Mucosa of descending colon (tissue), 3 donors: ENCODE measurements around the gene CAMKMT. TPM values are rescaled to one million over a fixed set of nuclear protein-coding genes. Genes with fewer than 3 reads are reported as not detected.
A peak's percentile ranks its signal among the peaks of the same experiment; 100 is the strongest.

Experiments used
- ATAC-seq: fragments of 200-7000 bp; cut with Tn5 transposase; one replicate; pipeline ENCODE4 v1.9.1; 2020; ENCODE audit warnings: mild to moderate bottlenecking, moderate library complexity
- DNase-seq, 3 donors: peaks; one replicate each; pipeline ENCODE4 v3.0.0-alpha.2; 2020
- H3K36me3 ChIP-seq: fragments of 200-600 bp; one replicate; pipeline ENCODE4 v1.8.0; 2021; ENCODE audit warnings: low read depth, mild to moderate bottlenecking
- H3K4me1 ChIP-seq: fragments of 200-600 bp; one replicate; pipeline ENCODE4 v1.8.0; 2021; ENCODE audit warnings: low read depth, mild to moderate bottlenecking
- H3K4me3 ChIP-seq: fragments of 200-600 bp; one replicate; pipeline ENCODE4 v1.8.0; 2021; ENCODE audit warnings: mild to moderate bottlenecking
- H3K9me3 ChIP-seq: fragments of 200-600 bp; one replicate; pipeline ENCODE4 v1.8.0; 2021; ENCODE audit warnings: mild to moderate bottlenecking
- intact Hi-C, 2 donors: fragments of 100-400 bp; cut with DNase I in 1 of 2; cut with micrococcal nuclease in 1 of 2; formaldehyde crosslinking; loops; one replicate each; pipeline versions ENCODE4 v1.11.0 to v1.11.1; 2022; cut with DNase I, micrococcal nuclease
- total RNA-seq, 3 donors: library from RNA; stranded (reverse); fragmentation: NEBNext Ultra II Directional in 2 of 3; extraction: Animal tissue kit (Norgen Biotek cat#: 25700) in 2 of 3; gene quantifications; one replicate each; pipeline versions ENCODE4 v1.2.1 to v1.2.4, GENCODE V29; 2021 to 2023
- TF ChIP-seq, protein P1 (sequence below): fragments of 200-600 bp; IDR thresholded peaks from one replicate; pipeline ENCODE4 v1.8.0; 2022; ENCODE audit warnings: antibody characterized with exemption, mild to moderate bottlenecking
- donor health status: DM: no; HTN: no; CAD: no; lungs with moderate emphysema.
- donor health status: DM: no; HTN: no; CAD: no.
- donor health status: DM: no; HTN: yes; CAD: no.

CAMKMT gene
- total RNA-seq, 3 donors from 2014 or later, result 13.2 to 16.0 (median 14.1) TPM

DNA sequence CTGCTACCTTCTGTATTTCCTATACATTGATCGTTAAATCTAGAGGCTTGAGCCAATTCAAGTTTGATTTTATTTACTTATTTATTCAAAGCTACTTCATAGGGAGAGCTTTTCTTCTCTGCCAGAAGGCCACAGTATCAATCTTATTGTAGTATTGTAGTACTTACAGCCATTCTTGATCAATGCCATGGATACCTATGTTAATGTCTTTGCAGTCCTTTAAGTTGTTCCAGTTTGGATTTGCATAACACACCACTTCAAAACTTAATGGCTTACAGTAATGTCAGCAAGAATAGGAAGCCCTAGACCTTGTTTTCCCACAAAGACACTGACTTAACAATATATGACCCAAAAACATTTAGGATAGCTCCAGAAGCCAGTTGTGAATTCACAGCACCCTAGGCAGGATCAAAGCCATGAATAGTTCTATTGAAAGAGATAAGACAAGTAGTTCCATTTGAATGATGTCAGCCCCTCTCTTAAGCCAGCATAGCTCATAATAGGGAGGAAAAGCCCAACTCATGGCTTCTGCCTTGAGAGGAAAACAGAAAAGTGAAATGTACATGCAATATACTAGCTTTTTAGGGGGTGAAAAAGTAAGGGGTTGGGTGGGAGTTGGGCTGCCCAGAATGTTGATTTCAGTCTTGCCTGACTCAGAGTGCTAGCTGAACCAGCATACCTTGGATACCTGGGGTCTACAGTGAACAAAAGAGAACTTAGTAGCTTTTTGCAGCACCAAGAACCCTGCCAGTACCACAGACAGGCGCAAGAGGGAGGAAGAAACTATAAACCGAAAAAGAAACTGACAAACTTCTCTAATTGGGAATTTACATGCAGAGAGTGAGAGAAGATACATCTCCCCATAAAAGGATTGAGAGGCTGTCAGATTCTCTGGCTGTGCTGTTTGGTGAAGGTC is 101.4 kb downstream of the CAMKMT start:
- TF ChIP-seq, protein P1, sequence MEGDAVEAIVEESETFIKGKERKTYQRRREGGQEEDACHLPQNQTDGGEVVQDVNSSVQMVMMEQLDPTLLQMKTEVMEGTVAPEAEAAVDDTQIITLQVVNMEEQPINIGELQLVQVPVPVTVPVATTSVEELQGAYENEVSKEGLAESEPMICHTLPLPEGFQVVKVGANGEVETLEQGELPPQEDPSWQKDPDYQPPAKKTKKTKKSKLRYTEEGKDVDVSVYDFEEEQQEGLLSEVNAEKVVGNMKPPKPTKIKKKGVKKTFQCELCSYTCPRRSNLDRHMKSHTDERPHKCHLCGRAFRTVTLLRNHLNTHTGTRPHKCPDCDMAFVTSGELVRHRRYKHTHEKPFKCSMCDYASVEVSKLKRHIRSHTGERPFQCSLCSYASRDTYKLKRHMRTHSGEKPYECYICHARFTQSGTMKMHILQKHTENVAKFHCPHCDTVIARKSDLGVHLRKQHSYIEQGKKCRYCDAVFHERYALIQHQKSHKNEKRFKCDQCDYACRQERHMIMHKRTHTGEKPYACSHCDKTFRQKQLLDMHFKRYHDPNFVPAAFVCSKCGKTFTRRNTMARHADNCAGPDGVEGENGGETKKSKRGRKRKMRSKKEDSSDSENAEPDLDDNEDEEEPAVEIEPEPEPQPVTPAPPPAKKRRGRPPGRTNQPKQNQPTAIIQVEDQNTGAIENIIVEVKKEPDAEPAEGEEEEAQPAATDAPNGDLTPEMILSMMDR, result no peak
- intact Hi-C loops, result loop anchor here in 1 of 2 donors (2.0 kb wide), 1 partner anchor 14 kb away; no protein-coding TSS in a partner anchor
- H3K36me3 ChIP-seq, result no peaks in the 10 kb centered on the region
- DNase-seq (no peak), ATAC-seq (no peak)
- no peaks in the 10 kb centered on the region for H3K4me1 ChIP-seq
- peaks cover 7% of the 10 kb centered on the region for H3K9me3 ChIP-seq
- no peak overlapping the region for H3K4me3 ChIP-seq

DNA sequence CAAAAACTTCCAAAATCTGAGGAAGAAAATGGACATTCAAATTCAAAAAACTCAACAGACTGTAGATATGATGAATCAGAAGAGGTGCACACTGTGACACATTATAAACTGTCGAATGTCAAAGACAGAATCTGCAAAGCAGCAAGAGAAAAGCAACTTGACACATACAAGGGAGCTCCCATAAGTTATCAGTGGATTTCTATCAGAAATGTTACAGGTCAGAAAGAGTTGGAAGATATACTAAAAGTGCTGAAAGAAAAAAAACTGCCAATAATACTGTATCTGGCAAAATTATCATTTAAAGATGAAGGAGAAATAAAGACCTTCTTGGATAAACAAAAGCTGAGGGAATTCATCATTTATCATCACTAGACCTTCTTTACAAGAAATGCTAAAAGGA is 102.7 kb downstream of the CAMKMT start:
- intact Hi-C loops, result no loop called here
- TF ChIP-seq, protein P1, result no peak
- Histone ChIP-seq H3K36me3 (no peaks in the 10 kb centered on the region), H3K4me3 (no peak overlapping the region), H3K9me3 (peaks cover 7% of the 10 kb centered on the region), H3K4me1 (no peaks in the 10 kb centered on the region)
- ATAC-seq, result no peak
- no peak for DNase-seq

DNA sequence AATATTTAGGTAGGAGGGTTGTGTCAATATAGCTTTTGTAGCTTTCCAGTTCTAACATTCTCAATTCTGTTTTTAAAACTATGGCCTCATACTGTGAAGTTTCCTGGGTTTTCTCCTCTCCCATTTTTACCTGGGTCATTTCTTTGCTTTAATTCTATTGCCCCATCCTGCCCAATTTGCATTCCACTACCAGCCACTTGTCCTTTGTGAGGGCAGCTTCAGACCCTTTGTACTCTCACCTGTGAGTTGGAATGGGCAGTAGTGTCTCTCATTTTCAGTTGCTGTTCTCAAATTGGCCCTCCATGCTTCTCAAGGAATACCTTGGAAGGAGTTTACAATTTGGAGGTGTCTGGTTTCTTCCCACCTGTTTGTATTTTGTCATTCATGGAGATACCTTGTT is 108.4 kb downstream of the CAMKMT start:
- no peaks in the 10 kb centered on the region for H3K4me1 ChIP-seq
- peaks cover 4% of the 10 kb centered on the region for H3K9me3 ChIP-seq
- intact Hi-C loops, result no loop called here
- TF ChIP-seq, protein P1, result no peak
- no peak for ATAC-seq
- DNase-seq, result no peak
- no peaks in the 10 kb centered on the region for H3K36me3 ChIP-seq
- H3K4me3 ChIP-seq, result no peak overlapping the region

DNA sequence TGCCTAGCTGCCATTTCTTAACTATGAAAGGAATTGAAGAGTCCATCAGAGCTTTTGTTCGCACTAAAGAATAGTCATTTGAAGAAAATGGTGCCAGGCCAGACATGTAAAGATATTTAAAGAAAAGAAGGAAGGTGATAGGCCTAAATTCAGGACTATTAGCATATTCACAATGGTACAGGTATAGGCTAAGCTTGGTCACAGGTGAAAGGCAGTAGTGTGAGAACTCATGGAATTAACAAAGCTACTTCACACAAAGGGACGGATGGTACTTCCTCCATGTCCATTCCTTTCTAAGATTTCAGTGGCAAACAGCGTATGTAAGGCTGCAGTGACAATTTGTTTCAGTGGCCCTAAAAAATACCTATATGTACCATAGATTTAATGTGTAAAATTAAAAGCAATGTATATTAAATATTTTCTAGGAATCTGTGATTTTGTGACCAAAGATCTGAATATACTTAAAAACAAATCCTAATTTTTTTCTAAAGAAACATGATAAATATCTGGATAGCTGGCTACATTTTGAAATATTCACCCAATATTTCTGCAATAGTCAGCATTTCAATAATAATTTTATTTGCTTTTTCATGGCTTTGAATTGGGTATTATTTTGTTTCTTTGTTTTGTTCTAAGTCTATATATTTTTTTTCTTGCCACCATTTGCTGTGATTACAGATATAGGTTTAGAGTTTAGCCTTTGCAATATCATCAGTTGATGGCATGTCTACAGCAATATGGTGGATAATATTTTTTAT is 116.1 kb downstream of the CAMKMT start:
- no peak for ATAC-seq
- Histone ChIP-seq H3K36me3 (no peaks in the 10 kb centered on the region), H3K4me1 (no peaks in the 10 kb centered on the region), H3K9me3 (no peaks in the 10 kb centered on the region), H3K4me3 (no peak overlapping the region)
- TF ChIP-seq, protein P1, result no peak
- intact Hi-C loops, result loop anchor here in 1 of 2 donors (2.0 kb wide), 1 partner anchor 15 kb away; no protein-coding TSS in a partner anchor
- DNase-seq, result no peak

DNA sequence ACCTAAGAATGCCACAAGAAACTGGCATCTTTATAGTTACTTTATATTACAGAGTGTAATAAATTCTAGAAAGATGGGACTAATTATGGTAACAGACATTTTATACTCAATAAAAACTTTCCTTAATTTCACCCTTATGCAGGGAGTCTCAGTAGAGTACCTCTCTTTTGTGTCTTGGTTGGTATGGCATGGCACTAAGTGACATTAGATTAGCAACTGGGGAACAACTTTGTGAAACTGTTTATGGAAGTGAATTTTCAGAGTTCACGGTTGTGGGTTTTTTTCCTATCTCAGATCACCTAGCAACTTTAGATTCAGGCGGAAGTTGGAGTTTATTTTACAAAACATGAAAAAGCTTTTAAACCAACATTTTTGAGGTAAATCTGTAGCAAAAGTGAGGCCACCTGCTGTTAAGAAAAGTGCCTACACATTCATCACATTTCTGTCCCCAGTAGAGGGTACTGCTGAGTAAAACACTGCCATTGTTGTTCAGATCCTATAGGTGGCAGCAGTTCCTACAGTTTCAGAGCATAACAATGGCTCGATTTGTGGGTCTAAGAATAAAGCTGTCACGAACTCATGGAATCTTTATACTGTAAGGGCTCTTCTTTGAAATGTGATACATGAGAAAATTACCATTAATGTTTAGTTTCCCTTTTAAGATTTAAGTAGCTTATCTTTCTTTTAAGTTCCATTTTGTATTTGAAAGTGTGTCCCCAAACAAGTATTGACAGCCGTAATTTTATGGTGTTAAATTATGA is 117.6 kb downstream of the CAMKMT start:
- intact Hi-C loops, result no loop called here
- H3K4me3 ChIP-seq, result no peak overlapping the region
- ATAC-seq, result peak; percentile 100
- TF ChIP-seq, protein P1, result peak; percentile 83
- no peaks in the 10 kb centered on the region for H3K4me1 ChIP-seq
- DNase-seq, result peak in 1 of 3 donors; percentile 68
- no peaks in the 10 kb centered on the region for H3K36me3 ChIP-seq
- no peaks in the 10 kb centered on the region for H3K9me3 ChIP-seq
